ENCODE measurements around the gene ZNF74.

- no peak for TF ChIP-seq TCF4 (CRISPR knock-in tag; IDR thresholded peaks at IDR 0.05; ENCODE audit: borderline replicate concordance)
- no peak for TF ChIP-seq ARNTL (CRISPR knock-in tag; IDR thresholded peaks at IDR 0.05; ENCODE audit: borderline replicate concordance, low read depth)
- no peak for TF ChIP-seq ISL1 (CRISPR knock-in tag; IDR thresholded peaks at IDR 0.05)
- no peak for TF ChIP-seq ZFP30 (CRISPR knock-in tag; IDR thresholded peaks at IDR 0.05)
- no peak for TF ChIP-seq RARB (CRISPR knock-in tag; IDR thresholded peaks at IDR 0.05)
Measured at GRCh38 chr22:20380486-20380885, 13.5 kb upstream of the ZNF74 start.
